HG03457 (cell line): Measurements from ENCODE around the gene GRIA3.
"Not testable (repeated sequence)": the region's sequence is repeated elsewhere in the genome, so short reads cannot be mapped to it uniquely, and the experiment has no call there.

Source experiments
- ATAC-seq: cut with Tn5 transposase; IDR thresholded peaks from one replicate; pipeline ENCODE4 v1.9.1; 2021; ENCODE audit warnings: moderate number of reproducible peaks; ENCODE audit not compliant: unreplicated experiment

GRIA3 gene

GRCh38 chrX:123337886-123338639 lies 154.0 kb downstream of the GRIA3 start:
- no peak for ATAC-seq

GRCh38 chrX:123339221-123339905 lies 155.3 kb downstream of the GRIA3 start:
- ATAC-seq = no peak

- no peak for ATAC-seq
These were observed 156.6 kb downstream of the GRIA3 start for GRCh38 chrX:123340696-123341095.

- ATAC-seq = no peak
These were observed 164.4 kb downstream of the GRIA3 start for GRCh38 chrX:123348468-123348867.

- ATAC-seq = no peak
These were observed 166.1 kb downstream of the GRIA3 start for GRCh38 chrX:123350226-123350625.

GRCh38 chrX:123357941-123358340 lies 173.9 kb downstream of the GRIA3 start:
- ATAC-seq = peak; percentile 69

- ATAC-seq = no peak
These were observed 174.4 kb downstream of the GRIA3 start for GRCh38 chrX:123358457-123358856.

- ATAC-seq = no peak
These were observed 177.3 kb downstream of the GRIA3 start for GRCh38 chrX:123361371-123361770.

- ATAC-seq = not testable (repeated sequence)
These were observed 202.1 kb downstream of the GRIA3 start for GRCh38 chrX:123386196-123386595.

- no peak for ATAC-seq
These were observed 208.8 kb downstream of the GRIA3 start for GRCh38 chrX:123392921-123393320.

- ATAC-seq = no peak
These were observed 215.6 kb downstream of the GRIA3 start for GRCh38 chrX:123399709-123400108.

- no peak for ATAC-seq
These were observed 221.2 kb downstream of the GRIA3 start for GRCh38 chrX:123405231-123405630.

- peak; percentile 42 for ATAC-seq
These were observed 225.0 kb downstream of the GRIA3 start for GRCh38 chrX:123408821-123409737.

- ATAC-seq = no peak
These were observed 238.8 kb downstream of the GRIA3 start for GRCh38 chrX:123422875-123423274.

GRCh38 chrX:123424546-123424945 lies 240.5 kb downstream of the GRIA3 start:
- no peak for ATAC-seq

- no peak for ATAC-seq
These were observed 241.4 kb downstream of the GRIA3 start for GRCh38 chrX:123425471-123425870.

- no peak for ATAC-seq
These were observed 241.8 kb downstream of the GRIA3 start for GRCh38 chrX:123425904-123426303.

GRCh38 chrX:123432361-123433150 lies 248.5 kb downstream of the GRIA3 start:
- ATAC-seq = no peak

GRCh38 chrX:123436512-123437136 lies 252.5 kb downstream of the GRIA3 start:
- ATAC-seq = no peak

GRCh38 chrX:123439926-123440325 lies 255.8 kb downstream of the GRIA3 start:
- ATAC-seq = not testable (repeated sequence)
